Thyroid gland (tissue), 4 donors: ENCODE results near the gene CCDC3. TPM values are rescaled to one million over a fixed set of nuclear protein-coding genes. Genes with fewer than 3 reads are reported as not detected.

ENCODE experiments used
- DNase-seq, 2 donors: peaks; one replicate each; pipeline ENCODE4 v3.0.0-alpha.2; 2019
- H3K27ac ChIP-seq, 3 donors: fragments of 200-600 bp; sonication (generic); 1 replicate in 2 of 3; 2 replicates in 1 of 3; pipeline ENCODE4 v1.5.1; 2016 to 2019; ENCODE audit warnings: mild to moderate bottlenecking in 1 of 3, moderate library complexity in 1 of 3
- H3K27me3 ChIP-seq: fragments of 200-600 bp; sonication (generic); one replicate; pipeline ENCODE4 v1.5.1; 2019
- H3K36me3 ChIP-seq, 2 donors: fragments of 200-600 bp; sonication (generic); one replicate each; pipeline ENCODE4 v1.5.1; 2016 to 2019
- H3K4me1 ChIP-seq, 2 donors: fragments of 200-600 bp; sonication (generic); one replicate each; pipeline ENCODE4 v1.5.1; 2017 to 2019
- H3K4me3 ChIP-seq, 3 donors: fragments of 200-600 bp; sonication (generic); replicated peaks in 1 of 3; 1 replicate in 2 of 3; 2 replicates in 1 of 3; pipeline ENCODE4 v1.5.1; 2016; ENCODE audit warnings: mild to moderate bottlenecking in 1 of 3
- H3K9me3 ChIP-seq: fragments of 200-600 bp; sonication (generic); one replicate; pipeline ENCODE4 v1.5.1; 2017
- POLR2A ChIP-seq, 2 donors: fragments of 450-650 bp; IDR thresholded peaks; one replicate each; pipeline ENCODE4 v1.6.1; 2017; ENCODE audit warnings: antibody characterized with exemption in 2 of 2, mild to moderate bottlenecking in 2 of 2, moderate library complexity in 1 of 2
- WGBS, 2 donors: methylation state at CpG; one replicate each; pipeline ENCODE4 v1.1.5; 2017; 5-methylcytosine and 5-hydroxymethylcytosine counted together
- intact Hi-C: fragments of 100-400 bp; cut with DNase I; formaldehyde crosslinking; loops from one replicate; pipeline ENCODE4 v1.15.1; 2023
- total RNA-seq, 4 donors: library from RNA; depleted of rRNA; stranded (reverse); fragments of >200 nt; gene quantifications; one replicate each; pipeline ENCODE4 v1.2.3, GENCODE V29; 2016
- TF ChIP-seq, protein P1 (sequence below), 6 experiments: fragments of 200-600 bp in 3 of 6; fragments of 450-650 bp in 3 of 6; sonication (generic) in 3 of 6; IDR thresholded peaks; one replicate each; pipeline ENCODE4 v1.5.1; 2016 to 2019; ENCODE audit warnings: antibody characterized with exemption in 6 of 6, mild to moderate bottlenecking in 2 of 6, inconsistent platforms in 1 of 6, moderate library complexity in 1 of 6

CCDC3 gene
- total RNA-seq, 4 donors from 2014 or later, result 4.7 to 18.7 (median 7.3) TPM

- intact Hi-C loops, result no loop called here
- Histone ChIP-seq H3K27me3 (no peaks in the 10 kb centered on the region), H3K4me3 (no peak overlapping the region), H3K9me3 (no peaks in the 10 kb centered on the region), H3K4me1 (peaks cover 1 to 3% of the 10 kb centered on the region in 2 donors), H3K36me3 (no peaks in the 10 kb centered on the region), H3K27ac (no peak overlapping the region)
- TF ChIP-seq POLR2A (IDR thresholded peaks at IDR 0.05), result no peak
- TF ChIP-seq, protein P1, sequence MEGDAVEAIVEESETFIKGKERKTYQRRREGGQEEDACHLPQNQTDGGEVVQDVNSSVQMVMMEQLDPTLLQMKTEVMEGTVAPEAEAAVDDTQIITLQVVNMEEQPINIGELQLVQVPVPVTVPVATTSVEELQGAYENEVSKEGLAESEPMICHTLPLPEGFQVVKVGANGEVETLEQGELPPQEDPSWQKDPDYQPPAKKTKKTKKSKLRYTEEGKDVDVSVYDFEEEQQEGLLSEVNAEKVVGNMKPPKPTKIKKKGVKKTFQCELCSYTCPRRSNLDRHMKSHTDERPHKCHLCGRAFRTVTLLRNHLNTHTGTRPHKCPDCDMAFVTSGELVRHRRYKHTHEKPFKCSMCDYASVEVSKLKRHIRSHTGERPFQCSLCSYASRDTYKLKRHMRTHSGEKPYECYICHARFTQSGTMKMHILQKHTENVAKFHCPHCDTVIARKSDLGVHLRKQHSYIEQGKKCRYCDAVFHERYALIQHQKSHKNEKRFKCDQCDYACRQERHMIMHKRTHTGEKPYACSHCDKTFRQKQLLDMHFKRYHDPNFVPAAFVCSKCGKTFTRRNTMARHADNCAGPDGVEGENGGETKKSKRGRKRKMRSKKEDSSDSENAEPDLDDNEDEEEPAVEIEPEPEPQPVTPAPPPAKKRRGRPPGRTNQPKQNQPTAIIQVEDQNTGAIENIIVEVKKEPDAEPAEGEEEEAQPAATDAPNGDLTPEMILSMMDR (IDR thresholded peaks at IDR 0.05), result no peak
- 94 to 100% methylated on average over 2 to 3 of the region's 3 CpGs for WGBS, 2 donors
- no peak for DNase-seq
These were observed 85.8 kb downstream of the CCDC3 start for GRCh38 chr10:12915637-12916168.

DNA sequence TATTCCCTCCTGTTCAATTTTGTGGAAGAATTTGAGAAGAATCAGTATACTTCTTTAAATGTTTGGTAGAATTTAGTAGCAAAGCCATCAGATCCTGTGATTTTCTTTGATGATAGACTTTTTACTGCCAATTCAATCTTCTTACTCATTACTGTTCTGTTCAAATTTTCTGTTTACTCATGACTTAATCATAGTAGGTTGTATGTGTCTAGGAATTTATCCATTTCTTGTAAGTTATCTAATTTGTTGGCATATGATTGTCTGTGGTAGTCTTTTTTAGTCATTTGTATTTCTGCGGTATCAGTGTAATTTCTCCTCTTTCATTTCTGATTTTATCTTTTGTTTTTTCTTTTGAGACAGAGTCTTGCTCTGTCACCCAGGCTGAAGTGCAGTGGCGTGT lies 87.4 kb downstream of the CCDC3 start:
- intact Hi-C loops, result no loop called here
- no peak overlapping the region for H3K4me3 ChIP-seq
- H3K27ac ChIP-seq, result no peak overlapping the region
- TF ChIP-seq, protein P1 (IDR thresholded peaks at IDR 0.05), result no peak
- no peak for TF ChIP-seq POLR2A (IDR thresholded peaks at IDR 0.05)
- no peak for DNase-seq
- H3K4me1 ChIP-seq, result no peaks in the 10 kb centered on the region
- WGBS, 2 donors, result 89 to 96% methylated on average over 2 of the region's 2 CpGs
- H3K27me3 ChIP-seq, result no peaks in the 10 kb centered on the region
- H3K9me3 ChIP-seq, result no peaks in the 10 kb centered on the region
- H3K36me3 ChIP-seq, result no peaks in the 10 kb centered on the region

DNA sequence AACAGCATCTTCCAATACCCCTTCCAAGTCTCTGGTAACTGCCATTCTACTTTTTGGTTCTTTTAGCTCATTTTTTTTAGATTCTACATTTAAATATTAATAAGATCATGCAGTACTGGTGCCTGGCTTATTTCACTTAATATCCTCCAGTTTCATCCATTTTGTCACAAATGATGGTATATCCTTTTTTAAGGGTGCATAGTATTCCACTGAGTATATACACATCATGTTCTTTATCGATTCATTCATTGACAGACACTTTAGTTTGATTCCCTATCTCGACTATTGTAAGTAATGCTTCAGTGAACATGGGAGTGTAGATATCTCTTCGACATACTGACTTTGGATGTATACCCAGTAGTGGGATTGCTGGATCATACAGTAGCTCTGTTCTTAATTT lies 89.7 kb downstream of the CCDC3 start:
- Histone ChIP-seq H3K36me3 (no peaks in the 10 kb centered on the region), H3K27ac (no peak overlapping the region), H3K27me3 (no peaks in the 10 kb centered on the region), H3K4me3 (no peak overlapping the region), H3K4me1 (no peaks in the 10 kb centered on the region), H3K9me3 (no peaks in the 10 kb centered on the region)
- no peak for DNase-seq
- TF ChIP-seq, protein P1 (IDR thresholded peaks at IDR 0.05), result no peak
- no peak for TF ChIP-seq POLR2A (IDR thresholded peaks at IDR 0.05)
- WGBS, 2 donors, result 87 to 93% methylated on average over 3 of the region's 3 CpGs
- intact Hi-C loops, result no loop called here

DNA sequence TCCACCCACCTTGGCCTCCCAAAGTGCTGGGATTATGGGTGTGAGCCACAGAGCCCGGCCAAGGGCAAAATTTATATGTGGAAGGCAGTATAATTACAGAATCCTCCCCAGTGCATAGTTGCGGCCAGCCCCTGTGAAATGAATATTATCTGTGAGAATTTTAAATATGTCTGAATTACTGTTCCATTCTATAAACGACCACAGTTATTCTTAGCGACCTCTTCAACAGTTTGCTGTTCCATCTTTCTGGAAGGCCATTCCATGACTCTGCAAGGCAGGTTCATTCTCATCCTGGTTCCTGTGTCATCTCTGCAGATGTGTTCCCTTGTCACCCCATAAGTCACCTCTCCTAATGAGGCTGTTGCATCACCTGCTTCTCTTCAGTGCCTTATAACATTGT lies 90.7 kb downstream of the CCDC3 start:
- no peak overlapping the region for H3K27ac ChIP-seq

GRCh38 chr10:12909836-12910185 lies 91.7 kb downstream of the CCDC3 start:
- H3K9me3 ChIP-seq, result no peaks in the 10 kb centered on the region
- H3K27ac ChIP-seq, result no peak overlapping the region
- DNase-seq, result no peak
- no peaks in the 10 kb centered on the region for H3K27me3 ChIP-seq
- intact Hi-C loops, result loop anchor here (10.0 kb wide), 2 partner anchors 185 to 205 kb away; no protein-coding TSS in a partner anchor
- TF ChIP-seq, protein P1 (IDR thresholded peaks at IDR 0.05), result no peak
- TF ChIP-seq POLR2A (IDR thresholded peaks at IDR 0.05), result no peak
- H3K36me3 ChIP-seq, result no peaks in the 10 kb centered on the region
- no peaks in the 10 kb centered on the region for H3K4me1 ChIP-seq
- WGBS, 2 donors, result 78 to 80% methylated on average over 3 of the region's 3 CpGs
- no peak overlapping the region for H3K4me3 ChIP-seq

More for the DNA sequence above, 90.7 kb downstream of the CCDC3 start:
- H3K4me1 ChIP-seq, result no peaks in the 10 kb centered on the region
- TF ChIP-seq, protein P1 (IDR thresholded peaks at IDR 0.05), result no peak
- TF ChIP-seq POLR2A (IDR thresholded peaks at IDR 0.05), result no peak
- no peak for DNase-seq
- 94 to 95% methylated on average over 4 of the region's 4 CpGs for WGBS, 2 donors
- intact Hi-C loops, result no loop called here
- H3K27me3 ChIP-seq, result no peaks in the 10 kb centered on the region
- no peak overlapping the region for H3K4me3 ChIP-seq
- no peaks in the 10 kb centered on the region for H3K36me3 ChIP-seq
- H3K9me3 ChIP-seq, result no peaks in the 10 kb centered on the region
